OCI-M2 (cell line): Measurements from ENCODE around the gene ATP6V1E1.
"Not testable (repeated sequence)": the region's sequence is repeated elsewhere in the genome, so short reads cannot be mapped to it uniquely, and the experiment has no call there.

Source experiments
- DNase-seq: peaks from one replicate; lab custom pipeline; 2025; ENCODE audit not compliant: unreplicated experiment; lab: John Stamatoyannopoulos, UW

Gene ATP6V1E1

GRCh38 chr22:17628406-17629172, at the start of gene ATP6V1E1:
ATP6V1E1 (minus strand) TSS chr22:17628749; CDS start chr22:17628635, 114 bp downstream.
- peak; percentile 66 for DNase-seq

- no peak for DNase-seq
Measured at GRCh38 chr22:17675584-17675983, 47.0 kb upstream of the ATP6V1E1 start.

GRCh38 chr22:17674152-17674551, 45.6 kb upstream of the ATP6V1E1 start:
- no peak for DNase-seq

GRCh38 chr22:17672417-17672991, 44.0 kb upstream of the ATP6V1E1 start:
- no peak for DNase-seq

- DNase-seq, result not testable (repeated sequence)
Measured at GRCh38 chr22:17671521-17672092, 43.1 kb upstream of the ATP6V1E1 start.

GRCh38 chr22:17665854-17666253, 37.3 kb upstream of the ATP6V1E1 start:
- DNase-seq, result no peak

- no peak for DNase-seq
Measured at GRCh38 chr22:17665248-17665647, 36.7 kb upstream of the ATP6V1E1 start.

GRCh38 chr22:17664414-17665055, 36.0 kb upstream of the ATP6V1E1 start:
- no peak for DNase-seq

GRCh38 chr22:17656870-17657395, 28.4 kb upstream of the ATP6V1E1 start:
- no peak for DNase-seq

- no peak for DNase-seq
Measured at GRCh38 chr22:17655289-17655688, 26.7 kb upstream of the ATP6V1E1 start.

GRCh38 chr22:17648569-17648968, 20.0 kb upstream of the ATP6V1E1 start:
- DNase-seq, result no peak

- DNase-seq, result no peak
Measured at GRCh38 chr22:17647991-17648390, 19.4 kb upstream of the ATP6V1E1 start.

GRCh38 chr22:17647452-17647851, 18.9 kb upstream of the ATP6V1E1 start:
- DNase-seq, result no peak

GRCh38 chr22:17642357-17642756, 13.8 kb upstream of the ATP6V1E1 start:
- DNase-seq, result not testable (repeated sequence)

- DNase-seq, result no peak
Measured at GRCh38 chr22:17641269-17641668, 12.7 kb upstream of the ATP6V1E1 start.

- no peak for DNase-seq
Measured at GRCh38 chr22:17639247-17639741, 10.7 kb upstream of the ATP6V1E1 start.

GRCh38 chr22:17638432-17639246, 10.1 kb upstream of the ATP6V1E1 start, which contains the start of gene BCL2L13:
BCL2L13 (plus strand) TSS chr22:17638757; CDS start chr22:17655712, 16,955 bp downstream.
- DNase-seq, result peak; percentile 65

GRCh38 chr22:17638182-17638431, 9.6 kb upstream of the ATP6V1E1 start:
- DNase-seq, result no peak

GRCh38 chr22:17637490-17638181, 9.1 kb upstream of the ATP6V1E1 start:
- no peak for DNase-seq

GRCh38 chr22:17636850-17637249, 8.3 kb upstream of the ATP6V1E1 start:
- not testable (repeated sequence) for DNase-seq
